Measurements from ENCODE around the gene ST6GALNAC3.
"Not testable (repeated sequence)": the region's sequence is repeated elsewhere in the genome, so short reads cannot be mapped to it uniquely, and the experiment has no call there.

The ST6GALNAC3 gene

GRCh38 chr1:76191561-76191960 is 117.0 kb downstream of the ST6GALNAC3 start:
- no peak for DNase-seq (ENCODE audit: low read depth)

GRCh38 chr1:76198452-76198851 is 123.9 kb downstream of the ST6GALNAC3 start:
- DNase-seq (ENCODE audit: low read depth), result no peak

- DNase-seq (ENCODE audit: low read depth), result no peak
Measured at GRCh38 chr1:76202670-76203069, 128.1 kb downstream of the ST6GALNAC3 start.

GRCh38 chr1:76203127-76203526 is 128.6 kb downstream of the ST6GALNAC3 start:
- no peak for DNase-seq (ENCODE audit: low read depth)

- DNase-seq (ENCODE audit: low read depth), result no peak
Measured at GRCh38 chr1:76209238-76209637, 134.7 kb downstream of the ST6GALNAC3 start.

GRCh38 chr1:76209648-76210047 is 135.1 kb downstream of the ST6GALNAC3 start:
- no peak for DNase-seq (ENCODE audit: low read depth)

- DNase-seq (ENCODE audit: low read depth), result no peak
Measured at GRCh38 chr1:76210160-76210559, 135.6 kb downstream of the ST6GALNAC3 start.

GRCh38 chr1:76218888-76219287 is 144.3 kb downstream of the ST6GALNAC3 start:
- DNase-seq (ENCODE audit: low read depth), result no peak

- no peak for DNase-seq (ENCODE audit: low read depth)
Measured at GRCh38 chr1:76219366-76219818, 144.8 kb downstream of the ST6GALNAC3 start.

GRCh38 chr1:76224752-76225151 is 150.2 kb downstream of the ST6GALNAC3 start:
- no peak for DNase-seq (ENCODE audit: low read depth)

GRCh38 chr1:76225526-76225925 is 151.0 kb downstream of the ST6GALNAC3 start:
- DNase-seq (ENCODE audit: low read depth), result no peak

GRCh38 chr1:76227621-76228020 is 153.1 kb downstream of the ST6GALNAC3 start:
- no peak for DNase-seq (ENCODE audit: low read depth)

GRCh38 chr1:76229279-76230005 is 154.9 kb downstream of the ST6GALNAC3 start:
- DNase-seq (ENCODE audit: low read depth), result no peak

- DNase-seq (ENCODE audit: low read depth), result no peak
Measured at GRCh38 chr1:76230842-76231281, 156.3 kb downstream of the ST6GALNAC3 start.

GRCh38 chr1:76231320-76231719 is 156.8 kb downstream of the ST6GALNAC3 start:
- no peak for DNase-seq (ENCODE audit: low read depth)

GRCh38 chr1:76232666-76233065 is 158.1 kb downstream of the ST6GALNAC3 start:
- no peak for DNase-seq (ENCODE audit: low read depth)

GRCh38 chr1:76234061-76234460 is 159.5 kb downstream of the ST6GALNAC3 start:
- DNase-seq (ENCODE audit: low read depth), result no peak

- no peak for DNase-seq (ENCODE audit: low read depth)
Measured at GRCh38 chr1:76237211-76237610, 162.7 kb downstream of the ST6GALNAC3 start.

GRCh38 chr1:76238094-76238628 is 163.6 kb downstream of the ST6GALNAC3 start:
- no peak for DNase-seq (ENCODE audit: low read depth)

- DNase-seq (ENCODE audit: low read depth), result no peak
Measured at GRCh38 chr1:76239470-76239918, 164.9 kb downstream of the ST6GALNAC3 start.

GRCh38 chr1:76240316-76240715 is 165.8 kb downstream of the ST6GALNAC3 start:
- no peak for DNase-seq (ENCODE audit: low read depth)

- DNase-seq (ENCODE audit: low read depth), result not testable (repeated sequence)
Measured at GRCh38 chr1:76242587-76242986, 168.0 kb downstream of the ST6GALNAC3 start.

GRCh38 chr1:76247261-76247852 is 172.8 kb downstream of the ST6GALNAC3 start:
- no peak for DNase-seq (ENCODE audit: low read depth)
